ENCODE measurements around the gene LRMDA.

GRCh38 chr10:75476985-75477384 lies 45.6 kb downstream of the LRMDA start:
- no peak for TF ChIP-seq REST (IDR thresholded peaks at IDR 0.05; ENCODE audit: low read depth, low read length)
- TF ChIP-seq CBX5 (IDR thresholded peaks at IDR 0.05; ENCODE audit: low read depth) = no peak
- TF ChIP-seq EZH2 (IDR thresholded peaks at IDR 0.05; ENCODE audit: borderline replicate concordance, control insufficient read depth, low read depth, low read length) = no peak
- TF ChIP-seq, protein P1, sequence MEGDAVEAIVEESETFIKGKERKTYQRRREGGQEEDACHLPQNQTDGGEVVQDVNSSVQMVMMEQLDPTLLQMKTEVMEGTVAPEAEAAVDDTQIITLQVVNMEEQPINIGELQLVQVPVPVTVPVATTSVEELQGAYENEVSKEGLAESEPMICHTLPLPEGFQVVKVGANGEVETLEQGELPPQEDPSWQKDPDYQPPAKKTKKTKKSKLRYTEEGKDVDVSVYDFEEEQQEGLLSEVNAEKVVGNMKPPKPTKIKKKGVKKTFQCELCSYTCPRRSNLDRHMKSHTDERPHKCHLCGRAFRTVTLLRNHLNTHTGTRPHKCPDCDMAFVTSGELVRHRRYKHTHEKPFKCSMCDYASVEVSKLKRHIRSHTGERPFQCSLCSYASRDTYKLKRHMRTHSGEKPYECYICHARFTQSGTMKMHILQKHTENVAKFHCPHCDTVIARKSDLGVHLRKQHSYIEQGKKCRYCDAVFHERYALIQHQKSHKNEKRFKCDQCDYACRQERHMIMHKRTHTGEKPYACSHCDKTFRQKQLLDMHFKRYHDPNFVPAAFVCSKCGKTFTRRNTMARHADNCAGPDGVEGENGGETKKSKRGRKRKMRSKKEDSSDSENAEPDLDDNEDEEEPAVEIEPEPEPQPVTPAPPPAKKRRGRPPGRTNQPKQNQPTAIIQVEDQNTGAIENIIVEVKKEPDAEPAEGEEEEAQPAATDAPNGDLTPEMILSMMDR (IDR thresholded peaks at IDR 0.05 in 2 of 3, conservative IDR thresholded peaks at IDR 0.05 in 1 of 3; ENCODE audit: control insufficient read depth in 2 of 3, extremely low read depth in 1 of 3, insufficient read depth in 1 of 3, low read depth in 3 of 3, low read length in 3 of 3) = no peak
- no peak for TF ChIP-seq RFX5 (IDR thresholded peaks at IDR 0.05; ENCODE audit: low read depth, low read length)
- no peak for TF ChIP-seq CHD4 (IDR thresholded peaks at IDR 0.05)
- TF ChIP-seq YY1 (IDR thresholded peaks at IDR 0.05; ENCODE audit: low read depth, low read length) = no peak
- TF ChIP-seq BCL11A (IDR thresholded peaks at IDR 0.05; ENCODE audit: low read depth, low read length) = no peak
- TF ChIP-seq BHLHE40 (IDR thresholded peaks at IDR 0.05; ENCODE audit: borderline replicate concordance in 1 of 2, low read depth in 2 of 2, low read length in 1 of 2) = no peak
- TF ChIP-seq CBX3 (IDR thresholded peaks at IDR 0.05; ENCODE audit: borderline replicate concordance, low read depth) = no peak
- no peak for TF ChIP-seq PAX8 (IDR thresholded peaks at IDR 0.05)

Measured in GM12878 (cell line).